Right atrium auricular region (tissue), 2 donors: ENCODE results near the gene GPC6. TPM values are rescaled to one million over a fixed set of nuclear protein-coding genes. Genes with fewer than 3 reads are reported as not detected.

Source experiments
- DNase-seq: peaks from one replicate; pipeline ENCODE4 v3.0.0-alpha.2; 2019; ENCODE audit warnings: low spot score
- H3K27ac ChIP-seq, 2 donors: fragments of 200-600 bp; sonication (generic); 1 replicate in 1 of 2; 2 replicates in 1 of 2; pipeline ENCODE4 v1.5.1; 2016 to 2019
- H3K27me3 ChIP-seq, 2 donors: fragments of 200-600 bp; sonication (generic); one replicate each; pipeline versions ENCODE4 v1.5.1 to v1.6.0; 2017 to 2019
- H3K36me3 ChIP-seq: fragments of 200-600 bp; sonication (generic); one replicate; pipeline ENCODE4 v1.5.1; 2016
- H3K4me1 ChIP-seq, 2 donors: fragments of 200-600 bp; sonication (generic); one replicate each; pipeline versions ENCODE4 v1.5.1 to v1.6.0; 2017 to 2019
- H3K4me3 ChIP-seq, 2 donors: fragments of 200-600 bp; sonication (generic); 1 replicate in 1 of 2; 2 replicates in 1 of 2; pipeline ENCODE4 v1.5.1; 2017 to 2019; ENCODE audit warnings: mild to moderate bottlenecking in 1 of 2, moderate library complexity in 1 of 2
- H3K9me3 ChIP-seq, 2 donors: fragments of 200-600 bp; sonication (generic); one replicate each; pipeline ENCODE4 v1.5.1; 2019
- CTCF ChIP-seq, 2 donors: fragments of 200-600 bp; sonication (generic); IDR thresholded peaks; one replicate each; pipeline ENCODE4 v1.5.1; 2019; ENCODE audit warnings: antibody characterized with exemption in 2 of 2
- total RNA-seq, 2 donors: library from RNA; depleted of rRNA; stranded (reverse); fragments of >200 nt; gene quantifications; one replicate each; pipeline ENCODE4 v1.1.0, GENCODE V29; 2016

GPC6 gene
- total RNA-seq, 2 donors from 2014 or later, result 1.3 to 3.8 TPM

GRCh38 chr13:93814658-93815057 lies 588.1 kb downstream of the GPC6 start:
- no peak overlapping the region for H3K4me3 ChIP-seq
- H3K27me3 ChIP-seq, result no peaks in the 10 kb centered on the region
- H3K9me3 ChIP-seq, result no peaks in the 10 kb centered on the region
- no peaks in the 10 kb centered on the region for H3K36me3 ChIP-seq
- no peak for DNase-seq
- no peaks in the 10 kb centered on the region for H3K4me1 ChIP-seq
- H3K27ac ChIP-seq, result no peak overlapping the region
- TF ChIP-seq CTCF (IDR thresholded peaks at IDR 0.05), result no peak

- no peaks in the 10 kb centered on the region for H3K36me3 ChIP-seq
- no peak for DNase-seq
These were observed 591.7 kb downstream of the GPC6 start for GRCh38 chr13:93818345-93818744.

DNA sequence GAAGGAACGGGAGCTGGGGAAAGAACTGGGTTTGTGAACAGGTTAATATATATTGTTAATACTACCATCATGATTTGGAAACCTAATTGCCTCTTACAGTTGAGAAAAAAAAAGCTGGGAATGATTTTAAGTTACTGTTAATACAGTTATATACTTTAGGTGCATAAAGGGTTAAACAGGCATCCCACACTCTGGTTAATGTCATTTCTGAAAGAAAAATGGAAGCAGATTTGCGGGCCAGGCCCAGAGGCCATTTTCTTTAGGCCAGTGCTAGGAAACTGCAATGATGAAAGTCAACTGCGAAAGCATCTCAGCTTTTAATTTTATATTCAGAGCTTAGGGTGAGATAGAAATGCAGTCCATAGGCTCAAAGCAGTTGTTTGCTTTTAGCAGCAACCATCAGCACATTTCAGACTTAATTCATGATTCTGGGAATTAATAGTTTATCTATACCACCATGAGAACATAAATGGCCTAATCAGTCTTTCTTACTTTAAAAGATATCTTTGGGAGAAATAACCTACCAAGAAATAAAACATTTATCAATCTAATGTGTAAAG lies 592.8 kb downstream of the GPC6 start:
- H3K27me3 ChIP-seq, result no peaks in the 10 kb centered on the region
- H3K4me3 ChIP-seq, result no peak overlapping the region
- H3K9me3 ChIP-seq, result no peaks in the 10 kb centered on the region
- H3K36me3 ChIP-seq, result no peaks in the 10 kb centered on the region
- DNase-seq, result no peak
- no peak overlapping the region for H3K27ac ChIP-seq
- no peak for TF ChIP-seq CTCF (IDR thresholded peaks at IDR 0.05)
- no peaks in the 10 kb centered on the region for H3K4me1 ChIP-seq

More at GRCh38 chr13:93818345-93818744, 591.7 kb downstream of the GPC6 start:
- Histone ChIP-seq H3K4me3 (no peak overlapping the region), H3K4me1 (no peaks in the 10 kb centered on the region), H3K27ac (no peak overlapping the region), H3K9me3 (no peaks in the 10 kb centered on the region), H3K27me3 (no peaks in the 10 kb centered on the region)
- no peak for TF ChIP-seq CTCF (IDR thresholded peaks at IDR 0.05)

DNA sequence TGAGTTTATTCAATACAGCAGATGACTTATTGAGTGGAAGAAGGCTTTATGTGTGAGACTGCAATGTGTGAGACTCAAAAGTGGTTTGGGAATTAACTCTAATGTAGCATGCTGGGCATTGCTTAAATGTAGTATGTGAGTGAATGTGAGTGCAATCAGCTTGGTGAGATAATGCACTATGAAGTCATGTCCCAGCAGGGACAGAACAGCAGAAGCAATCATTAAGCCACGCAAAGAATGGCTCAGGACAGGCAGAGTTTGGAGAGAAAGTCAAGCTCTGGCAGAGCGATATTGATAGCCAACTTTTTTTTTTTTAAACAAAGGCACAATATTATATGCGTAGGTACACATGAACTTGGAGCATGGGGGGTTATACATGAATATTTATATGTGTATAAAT lies 597.7 kb downstream of the GPC6 start:
- TF ChIP-seq CTCF (IDR thresholded peaks at IDR 0.05), result no peak
- Histone ChIP-seq H3K27me3 (no peaks in the 10 kb centered on the region), H3K36me3 (no peaks in the 10 kb centered on the region), H3K9me3 (no peaks in the 10 kb centered on the region), H3K4me1 (no peaks in the 10 kb centered on the region), H3K4me3 (no peak overlapping the region), H3K27ac (no peak overlapping the region)
- no peak for DNase-seq

DNA sequence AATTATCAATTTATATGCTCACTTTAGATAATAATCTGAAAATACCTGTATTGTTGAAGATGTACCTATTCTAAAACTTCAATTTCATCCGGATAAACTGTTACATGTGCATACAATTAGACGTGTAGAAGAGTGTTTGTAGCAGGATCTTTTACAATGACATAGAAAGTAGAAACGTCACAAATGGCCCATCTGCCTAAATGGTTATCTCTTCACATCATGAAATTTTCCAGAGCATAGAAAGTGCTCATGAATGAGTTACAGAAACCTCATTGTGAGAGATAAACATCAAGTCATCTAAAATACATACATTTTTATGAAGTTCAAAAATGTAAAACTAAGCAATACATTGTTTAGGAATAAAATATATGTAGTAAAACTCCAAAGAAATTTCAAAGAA lies 607.4 kb downstream of the GPC6 start:
- H3K4me1 ChIP-seq, result no peaks in the 10 kb centered on the region

More for the DNA sequence above, 607.4 kb downstream of the GPC6 start:
- H3K9me3 ChIP-seq, result no peaks in the 10 kb centered on the region
- no peak overlapping the region for H3K4me3 ChIP-seq
- DNase-seq, result no peak
- H3K36me3 ChIP-seq, result no peaks in the 10 kb centered on the region
- no peak for TF ChIP-seq CTCF (IDR thresholded peaks at IDR 0.05)
- H3K27ac ChIP-seq, result no peak overlapping the region
- no peaks in the 10 kb centered on the region for H3K27me3 ChIP-seq
